ENCODE results near the gene SYNE2. TPM values are rescaled to one million over a fixed set of nuclear protein-coding genes. Genes with fewer than 3 reads are reported as not detected.

SYNE2 gene
- total and polyA plus RNA-seq, 10 of the 15 experiments (the other 5 are each of a cell fraction or from before 2014, with no cell fraction given), result 2.1 to 52.7 (median 38.1) TPM

GRCh38 chr14:64217834-64218233 is 365.0 kb downstream of the SYNE2 start:
- in situ Hi-C loops (cut with MboI), result no loop called here
- 67% methylated on average over 7 of the region's 7 CpGs for WGBS (ENCODE audit: insufficient coverage, insufficient replicate concordance, low lambda C conversion rate, missing lambda C conversion rate)
- ATAC-seq, result peak; percentile 39

More at GRCh38 chr14:64217834-64218233, 365.0 kb downstream of the SYNE2 start:
- intact Hi-C loops (cut with micrococcal nuclease; ENCODE audit: unreplicated experiment), result no loop called here
- no peak for DNase-seq (ENCODE audit: low read depth, low spot score)
- Histone ChIP-seq H3K9me3 (replicated peaks; ENCODE audit: control insufficient read depth, insufficient read depth, low read length) (no peaks in the 10 kb centered on the region), H3K27me3 (replicated peaks in 1 of 2; ENCODE audit: control insufficient read depth in 2 of 2, insufficient read depth in 2 of 2, low read length in 1 of 2) (no peaks in the 10 kb centered on the region), H3K4me1 (ENCODE audit: control insufficient read depth, insufficient read depth, low read length) (peaks cover 30% of the 10 kb centered on the region), H3K79me2 (ENCODE audit: control insufficient read depth, insufficient read depth, low read length) (no peaks in the 10 kb centered on the region), H2AFZ (ENCODE audit: control insufficient read depth, low read depth, low read length) (no peak overlapping the region), H3K27ac (ENCODE audit: control insufficient read depth, insufficient read depth) (peak overlapping the region; percentile 54), H3K4me2 (ENCODE audit: control insufficient read depth, insufficient read depth) (peak overlapping the region; percentile 61), H3K36me3 (ENCODE audit: control insufficient read depth in 2 of 2, insufficient read depth in 2 of 2, low read length in 1 of 2) (peaks cover 8 to 34% of the 10 kb centered on the region in 2 experiments), H3K4me3 (no peak overlapping the region), H4K20me1 (ENCODE audit: control insufficient read depth, insufficient read depth) (no peaks in the 10 kb centered on the region), H3K9ac (ENCODE audit: control insufficient read depth, insufficient read depth, low read length) (no peak overlapping the region; the same call in 1 of the 2 replicates)
- TF ChIP-seq SMARCA5 (IDR thresholded peaks at IDR 0.05), result no peak
- no peak for TF ChIP-seq WRNIP1 (IDR thresholded peaks at IDR 0.05; ENCODE audit: borderline replicate concordance, low read depth, low read length)
- no peak for TF ChIP-seq PRDM15 (CRISPR knock-in tag; IDR thresholded peaks at IDR 0.05)
- TF ChIP-seq ATF3 (IDR thresholded peaks at IDR 0.05; ENCODE audit: borderline replicate concordance, extremely low read depth, low read depth, low read length), result no peak
- ChIA-PET RAD21 (ENCODE audit: unreplicated experiment) (interaction anchor here (1.2 to 3.9 kb wide), 3 partner anchors 18 to 120 kb away, joined by 3 to 18 read pairs (median 7); no protein-coding TSS in a partner anchor), SMC1A (ENCODE audit: uncharacterized antibody, unreplicated experiment) (interaction anchor here (1.0 to 3.6 kb wide), 6 partner anchors 8 to 76 kb away, joined by 3 to 19 read pairs (median 8); partner anchors contain the start of gene ESR2), CTCF (interaction anchor here (0.9 to 1.5 kb wide), 5 partner anchors 18 to 86 kb away, joined by 3 to 11 read pairs (median 3); no protein-coding TSS in a partner anchor), POLR2A (interaction anchor here (0.9 to 1.8 kb wide), 5 partner anchors 8 to 21 kb away, joined by 3 to 7 read pairs (median 4); no protein-coding TSS in a partner anchor)
- TSS peak; percentile 48 for BruUV-seq (replicated peaks)
- peak; percentile 65 for FAIRE-seq
